MM.1S (cell line): Measurements from ENCODE around the gene MTNR1A.
A peak's percentile ranks its signal among the peaks of the same experiment; 100 is the strongest.

Experiments
- DNase-seq: peaks from one replicate; pipeline ENCODE4 v3.0.0-alpha.2; 2015
- H2AFZ ChIP-seq: fragments of 300-600 bp; sonication (generic); 2 replicates; pipeline ENCODE4 v1.6.0; 2016; ENCODE audit warnings: antibody characterized with exemption, low read length
- H3F3A ChIP-seq: fragments of 300-600 bp; sonication (generic); 2 replicates; pipeline ENCODE4 v1.6.1; 2016; ENCODE audit warnings: mild to moderate bottlenecking, antibody characterized with exemption, low read length, moderate library complexity, mixed read lengths; ENCODE audit not compliant: insufficient read depth
- H3K27ac ChIP-seq: fragments of 300-600 bp; sonication (generic); 2 replicates; pipeline ENCODE4 v1.5.1; 2016; ENCODE audit warnings: mild to moderate bottlenecking, low read length
- H3K27me3 ChIP-seq: fragments of 300-600 bp; sonication (generic); replicated peaks from 2 replicates; pipeline ENCODE4 v1.6.0; 2016; ENCODE audit warnings: low read length; ENCODE audit not compliant: insufficient read depth
- H3K36me3 ChIP-seq: fragments of 300-600 bp; sonication (generic); replicated peaks from 2 replicates; pipeline ENCODE4 v1.6.1; 2016; ENCODE audit warnings: mild to moderate bottlenecking, low read length, mixed read lengths; ENCODE audit not compliant: insufficient read depth
- H3K4me1 ChIP-seq: fragments of 300-600 bp; sonication (generic); 2 replicates; pipeline ENCODE4 v1.6.1; 2016; ENCODE audit warnings: low read length, mixed read lengths
- H3K4me2 ChIP-seq: fragments of 300-600 bp; sonication (generic); 2 replicates; pipeline ENCODE4 v1.6.0; 2016; ENCODE audit warnings: low read depth, low read length
- H3K4me3 ChIP-seq: fragments of 300-600 bp; sonication (generic); 2 replicates; pipeline ENCODE4 v1.5.1; 2016; ENCODE audit warnings: low read length, mixed read lengths
- H3K79me2 ChIP-seq: fragments of 300-600 bp; sonication (generic); 2 replicates; pipeline ENCODE4 v1.6.1; 2016; ENCODE audit warnings: mixed run types, low read length, mixed read lengths
- H3K9ac ChIP-seq: fragments of 300-600 bp; sonication (generic); 2 replicates; pipeline ENCODE4 v1.6.1; 2016; ENCODE audit warnings: low read length, mixed read lengths
- H3K9me2 ChIP-seq: fragments of 300-600 bp; sonication (generic); replicated peaks from 2 replicates; pipeline ENCODE4 v1.6.1; 2016; ENCODE audit warnings: mild to moderate bottlenecking, low read length, mixed read lengths; ENCODE audit not compliant: insufficient read depth
- H3K9me3 ChIP-seq: fragments of 300-600 bp; sonication (generic); replicated peaks from 2 replicates; pipeline ENCODE4 v1.6.1; 2016; ENCODE audit warnings: mild to moderate bottlenecking, low read length, mixed read lengths; ENCODE audit not compliant: insufficient read depth
- H4K20me1 ChIP-seq: fragments of 300-600 bp; sonication (generic); 2 replicates; pipeline ENCODE4 v1.6.1; 2016; ENCODE audit warnings: mild to moderate bottlenecking, low read length, moderate library complexity, mixed read lengths; ENCODE audit not compliant: insufficient read depth
- CTCF ChIP-seq: fragments of 300-600 bp; sonication (generic); IDR thresholded peaks from 2 replicates; pipeline ENCODE4 v1.5.1; 2016; ENCODE audit warnings: antibody characterized with exemption, low read length, mixed read lengths
- EZH2 ChIP-seq: fragments of 300-600 bp; sonication (generic); optimal IDR thresholded peaks from 2 replicates; pipeline ENCODE3; 2017; ENCODE audit warnings: low read depth, mild to moderate bottlenecking, antibody characterized with exemption, low read length, mixed read lengths
- EZH2phosphoT487 ChIP-seq: fragments of 300-600 bp; sonication (generic); IDR thresholded peaks from 2 replicates; pipeline ENCODE4 v1.6.1; 2018; ENCODE audit warnings: antibody characterized with exemption, low read length

The MTNR1A gene

GRCh38 chr4:186592445-186592844 is 37.1 kb upstream of the MTNR1A start:
- H3K36me3 ChIP-seq: peaks cover 8% of the 10 kb centered on the region; the same call in 1 of the 2 replicates
- no peak for TF ChIP-seq CTCF
- TF ChIP-seq EZH2: no peak
- TF ChIP-seq EZH2phosphoT487: no peak
- peaks cover 4% of the 10 kb centered on the region; the same call in 1 of the 2 replicates for H4K20me1 ChIP-seq
- H3F3A ChIP-seq: no peaks in the 10 kb centered on the region
- H3K4me1 ChIP-seq: no peaks in the 10 kb centered on the region
- H3K9me2 ChIP-seq: no peaks in the 10 kb centered on the region
- H3K4me2 ChIP-seq: no peak overlapping the region
- H2AFZ ChIP-seq: no peak overlapping the region
- DNase-seq: no peak
- no peaks in the 10 kb centered on the region for H3K9me3 ChIP-seq
- no peak overlapping the region for H3K9ac ChIP-seq
- no peaks in the 10 kb centered on the region for H3K27me3 ChIP-seq
- H3K4me3 ChIP-seq: no peak overlapping the region
- H3K79me2 ChIP-seq: no peaks in the 10 kb centered on the region
- no peak overlapping the region for H3K27ac ChIP-seq

- H3K79me2 ChIP-seq: no peaks in the 10 kb centered on the region
- H3F3A ChIP-seq: no peaks in the 10 kb centered on the region
- H3K4me2 ChIP-seq: no peak overlapping the region
- H3K27me3 ChIP-seq: no peaks in the 10 kb centered on the region
- no peak for DNase-seq
- no peak overlapping the region for H2AFZ ChIP-seq
- no peak overlapping the region for H3K4me3 ChIP-seq
- H3K9me3 ChIP-seq: no peaks in the 10 kb centered on the region
- peaks cover 4% of the 10 kb centered on the region; the same call in 1 of the 2 replicates for H4K20me1 ChIP-seq
- no peaks in the 10 kb centered on the region for H3K4me1 ChIP-seq
- H3K36me3 ChIP-seq: peaks cover 5% of the 10 kb centered on the region; the same call in 1 of the 2 replicates
- no peak overlapping the region for H3K9ac ChIP-seq
- no peak for TF ChIP-seq EZH2phosphoT487
- no peak overlapping the region for H3K27ac ChIP-seq
- H3K9me2 ChIP-seq: no peaks in the 10 kb centered on the region
Measured at GRCh38 chr4:186591651-186592050, 36.3 kb upstream of the MTNR1A start.

GRCh38 chr4:186588503-186588902 is 33.1 kb upstream of the MTNR1A start:
- Histone ChIP-seq H3K9me3 (no peaks in the 10 kb centered on the region), H3F3A (no peaks in the 10 kb centered on the region), H3K4me3 (no peak overlapping the region), H4K20me1 (peaks cover 4% of the 10 kb centered on the region; the same call in 1 of the 2 replicates), H3K4me2 (no peak overlapping the region), H3K27me3 (no peaks in the 10 kb centered on the region), H3K9me2 (no peaks in the 10 kb centered on the region), H3K36me3 (no peaks in the 10 kb centered on the region), H2AFZ (no peak overlapping the region), H3K79me2 (no peaks in the 10 kb centered on the region), H3K9ac (no peak overlapping the region), H3K4me1 (no peaks in the 10 kb centered on the region), H3K27ac (no peak overlapping the region)
- TF ChIP-seq EZH2: no peak
- DNase-seq: no peak

- no peak overlapping the region for H3K9ac ChIP-seq
- H3K9me2 ChIP-seq: no peaks in the 10 kb centered on the region
- H3K4me1 ChIP-seq: no peaks in the 10 kb centered on the region
- TF ChIP-seq EZH2: no peak
- TF ChIP-seq CTCF: peak; percentile 72
- no peak for TF ChIP-seq EZH2phosphoT487
- no peaks in the 10 kb centered on the region for H3K9me3 ChIP-seq
- no peak overlapping the region for H2AFZ ChIP-seq
- H3K27me3 ChIP-seq: no peaks in the 10 kb centered on the region
- H4K20me1 ChIP-seq: no peaks in the 10 kb centered on the region
- DNase-seq: peak; percentile 50
- H3K4me2 ChIP-seq: no peak overlapping the region
- H3K4me3 ChIP-seq: no peak overlapping the region
- H3K79me2 ChIP-seq: no peaks in the 10 kb centered on the region
- no peaks in the 10 kb centered on the region for H3F3A ChIP-seq
- no peaks in the 10 kb centered on the region for H3K36me3 ChIP-seq
- H3K27ac ChIP-seq: no peak overlapping the region
Measured at GRCh38 chr4:186587416-186588018, 32.1 kb upstream of the MTNR1A start.
